ENCODE data around the gene NXN. TPM values are rescaled to one million over a fixed set of nuclear protein-coding genes. Genes with fewer than 3 reads are reported as not detected.
A peak's percentile ranks its signal among the peaks of the same experiment; 100 is the strongest.

Gene NXN
- total RNA-seq, 4 donors from 2014 or later = 10.6 to 222 (median 13.8) TPM

DNA sequence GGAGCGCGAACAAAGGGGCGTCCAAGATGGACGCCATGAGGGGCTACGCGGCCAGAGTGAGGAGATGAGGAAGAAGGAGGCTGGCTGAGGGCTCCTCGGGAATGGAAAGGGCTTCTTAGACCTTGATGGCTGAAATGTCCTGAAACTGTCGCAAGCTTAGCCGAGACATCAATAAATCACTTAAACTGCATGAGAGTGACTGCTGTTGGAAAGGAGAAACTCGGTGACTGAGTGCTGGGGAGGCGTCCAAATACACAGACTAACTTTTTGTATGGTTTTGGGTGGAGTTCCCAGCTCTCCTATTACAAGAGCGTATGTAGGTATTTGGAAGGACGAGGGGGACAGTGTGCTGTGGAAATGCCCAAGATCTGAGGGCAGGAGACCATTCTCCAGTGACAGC, 226.2 kb downstream of the NXN start:
- Histone ChIP-seq H3K36me3 (peaks cover 0 to under 1% (median 0%) of the 10 kb centered on the region in 4 donors), H3K4me1 (peaks cover 7 to 22% (median 16%) of the 10 kb centered on the region in 4 donors), H3K9me3 (no peaks in the 10 kb centered on the region), H3K27me3 (no peaks in the 10 kb centered on the region), H3K4me3 (no peak overlapping the region), H3K27ac (no peak overlapping the region)
- TF ChIP-seq POLR2AphosphoS5 (IDR thresholded peaks at IDR 0.05) = no peak
- TF ChIP-seq, protein P1, sequence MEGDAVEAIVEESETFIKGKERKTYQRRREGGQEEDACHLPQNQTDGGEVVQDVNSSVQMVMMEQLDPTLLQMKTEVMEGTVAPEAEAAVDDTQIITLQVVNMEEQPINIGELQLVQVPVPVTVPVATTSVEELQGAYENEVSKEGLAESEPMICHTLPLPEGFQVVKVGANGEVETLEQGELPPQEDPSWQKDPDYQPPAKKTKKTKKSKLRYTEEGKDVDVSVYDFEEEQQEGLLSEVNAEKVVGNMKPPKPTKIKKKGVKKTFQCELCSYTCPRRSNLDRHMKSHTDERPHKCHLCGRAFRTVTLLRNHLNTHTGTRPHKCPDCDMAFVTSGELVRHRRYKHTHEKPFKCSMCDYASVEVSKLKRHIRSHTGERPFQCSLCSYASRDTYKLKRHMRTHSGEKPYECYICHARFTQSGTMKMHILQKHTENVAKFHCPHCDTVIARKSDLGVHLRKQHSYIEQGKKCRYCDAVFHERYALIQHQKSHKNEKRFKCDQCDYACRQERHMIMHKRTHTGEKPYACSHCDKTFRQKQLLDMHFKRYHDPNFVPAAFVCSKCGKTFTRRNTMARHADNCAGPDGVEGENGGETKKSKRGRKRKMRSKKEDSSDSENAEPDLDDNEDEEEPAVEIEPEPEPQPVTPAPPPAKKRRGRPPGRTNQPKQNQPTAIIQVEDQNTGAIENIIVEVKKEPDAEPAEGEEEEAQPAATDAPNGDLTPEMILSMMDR (IDR thresholded peaks at IDR 0.05) = no peak
- TF ChIP-seq POLR2A (IDR thresholded peaks at IDR 0.05) = no peak
- no peak for TF ChIP-seq EP300 (IDR thresholded peaks at IDR 0.05; ENCODE audit: low read depth)
- in situ Hi-C loops (cut with MboI; ENCODE audit: low pct_ligation_motif_present in 1 of 4, low pct_unique_long_range_greater_than_20kb in 1 of 4, low sequenced_read_pairs in 3 of 4) (no loop called here), intact Hi-C loops (cut with DNase I; ENCODE audit: low total_unique reads) (no loop called here)
- no peak for DNase-seq
- WGBS, 2 donors (ENCODE audit: low coverage in 1 of 2) = 87% methylated on average over 13 of the region's 13 CpGs; no CpG with 5 or more reads in 1 of the 2 donors

GRCh38 chr17:752620-753219, 226.9 kb downstream of the NXN start:
- TF ChIP-seq, protein P1 (IDR thresholded peaks at IDR 0.05) = no peak
- TF ChIP-seq EP300 (IDR thresholded peaks at IDR 0.05; ENCODE audit: low read depth) = no peak
- TF ChIP-seq POLR2A (IDR thresholded peaks at IDR 0.05) = no peak
- TF ChIP-seq POLR2AphosphoS5 (IDR thresholded peaks at IDR 0.05) = no peak

GRCh38 chr17:752002-752619, 227.5 kb downstream of the NXN start, which contains the start of gene GEMIN4:
Gene GEMIN4, minus strand, starts transcription at chr17:752264. Its CDS starts 122 bp downstream, at chr17:752142.
- DNase-seq = peak; percentile 95
- Histone ChIP-seq H3K4me3 (peak within 1 kb of the TSS; percentile 64 to 91 (median 80)), H3K36me3 (no peaks in the 10 kb centered on the region), H3K9me3 (no peaks in the 10 kb centered on the region), H3K27ac (peak within 1 kb of the TSS; percentile 82 to 88 (median 84)), H3K27me3 (no peaks in the 10 kb centered on the region), H3K4me1 (peaks cover 7 to 22% (median 16%) of the 10 kb centered on the region in 4 donors)
- in situ Hi-C loops (cut with MboI; ENCODE audit: low pct_ligation_motif_present in 1 of 4, low pct_unique_long_range_greater_than_20kb in 1 of 4, low sequenced_read_pairs in 3 of 4) (no loop called here), intact Hi-C loops (cut with DNase I; ENCODE audit: low total_unique reads) (no loop called here)
- TF ChIP-seq POLR2AphosphoS5 (IDR thresholded peaks at IDR 0.05) (peak; percentile 80 to 86 (median 86)), POLR2A (IDR thresholded peaks at IDR 0.05) (peak; percentile 65), EP300 (IDR thresholded peaks at IDR 0.05; ENCODE audit: low read depth) (no peak)
- TF ChIP-seq, protein P1 (IDR thresholded peaks at IDR 0.05) = peak; percentile 91 to 98 (median 94)
- 0% methylated on average over 34 of the region's 87 CpGs; no CpG with 5 or more reads in 1 of the 2 donors for WGBS, 2 donors (ENCODE audit: low coverage in 1 of 2)

More at GRCh38 chr17:752620-753219, 226.9 kb downstream of the NXN start:
- in situ Hi-C loops (cut with MboI; ENCODE audit: low pct_ligation_motif_present in 1 of 4, low pct_unique_long_range_greater_than_20kb in 1 of 4, low sequenced_read_pairs in 3 of 4) = no loop called here
- Histone ChIP-seq H3K27ac (peak overlapping the region; percentile 82 to 88 (median 84)), H3K36me3 (no peaks in the 10 kb centered on the region), H3K9me3 (no peaks in the 10 kb centered on the region), H3K27me3 (no peaks in the 10 kb centered on the region), H3K4me1 (peaks cover 7 to 22% (median 16%) of the 10 kb centered on the region in 4 donors), H3K4me3 (peak overlapping the region; percentile 64 to 91 (median 80))
- 35% methylated on average over 34 of the region's 43 CpGs; no CpG with 5 or more reads in 1 of the 2 donors for WGBS, 2 donors (ENCODE audit: low coverage in 1 of 2)
- DNase-seq = peak; percentile 60
- intact Hi-C loops (cut with DNase I; ENCODE audit: low total_unique reads) = no loop called here

DNA sequence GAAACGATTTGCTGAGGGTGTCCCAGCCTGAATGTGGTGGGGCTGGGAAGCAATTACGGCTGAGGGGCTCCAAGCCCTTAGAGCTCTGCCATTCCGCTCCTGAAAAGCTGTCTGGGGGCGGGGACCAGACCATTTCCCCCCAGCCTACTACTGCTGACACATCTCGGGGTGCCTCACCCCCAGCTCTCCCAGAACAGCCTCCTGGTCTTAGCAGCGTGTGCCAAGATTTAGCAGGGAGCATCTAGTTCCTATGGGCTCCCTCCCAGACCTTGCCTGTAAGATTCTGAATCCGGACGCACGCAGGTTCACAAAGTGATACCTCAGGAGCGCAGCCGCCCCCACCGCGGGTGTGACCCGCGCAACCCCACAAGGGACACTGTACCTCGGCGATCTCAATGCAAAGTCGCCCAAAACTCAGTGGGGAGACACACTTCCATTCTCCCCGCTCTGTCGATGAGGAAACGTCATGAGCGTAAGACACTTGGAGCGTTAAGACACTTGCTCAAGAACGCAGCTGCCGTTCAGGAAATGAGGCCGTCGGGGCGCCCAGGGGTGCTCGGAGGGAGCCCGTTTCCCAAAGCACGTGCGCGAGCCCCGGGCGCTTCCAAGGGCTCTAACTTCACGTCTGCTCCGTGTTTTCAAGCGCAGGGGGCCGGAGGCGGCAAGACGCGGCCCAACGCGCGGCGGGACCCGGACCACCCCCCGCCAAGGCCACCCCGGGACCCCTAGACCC, 228.1 kb downstream of the NXN start:
- peaks cover 0 to 4% (median 0%) of the 10 kb centered on the region in 4 donors for H3K36me3 ChIP-seq
- peak; percentile 49 for DNase-seq
- H3K4me3 ChIP-seq = peak overlapping the region; percentile 64 to 91 (median 80)
- H3K27ac ChIP-seq = peak overlapping the region; percentile 82 to 88 (median 84)
- intact Hi-C loops (cut with DNase I; ENCODE audit: low total_unique reads) = no loop called here
- in situ Hi-C loops (cut with MboI; ENCODE audit: low pct_ligation_motif_present in 1 of 4, low pct_unique_long_range_greater_than_20kb in 1 of 4, low sequenced_read_pairs in 3 of 4) = no loop called here
- H3K9me3 ChIP-seq = no peaks in the 10 kb centered on the region
- H3K4me1 ChIP-seq = peaks cover 7 to 22% (median 16%) of the 10 kb centered on the region in 4 donors
- WGBS, 2 donors (ENCODE audit: low coverage in 1 of 2) = 3% methylated on average over 29 of the region's 49 CpGs; no CpG with 5 or more reads in 1 of the 2 donors
- H3K27me3 ChIP-seq = no peaks in the 10 kb centered on the region
- TF ChIP-seq POLR2AphosphoS5 (IDR thresholded peaks at IDR 0.05) = no peak
- TF ChIP-seq POLR2A (IDR thresholded peaks at IDR 0.05) = no peak
- TF ChIP-seq, protein P1 (IDR thresholded peaks at IDR 0.05) = no peak
- TF ChIP-seq EP300 (IDR thresholded peaks at IDR 0.05; ENCODE audit: low read depth) = no peak

All from transverse colon (tissue), 4 donors.